Liver (tissue), 9 donors: ENCODE results near the gene TAS2R9. TPM values are rescaled to one million over a fixed set of nuclear protein-coding genes. Genes with fewer than 3 reads are reported as not detected.

Experiments used
- DNase-seq: peaks from one replicate; pipeline ENCODE4 v3.0.0-alpha.2; 2017; ENCODE audit warnings: low spot score
- H3K27ac ChIP-seq, 2 donors: one replicate each; pipeline ENCODE4 v1.7.0; 2013; ENCODE audit warnings: inconsistent platforms in 2 of 2, low read length in 2 of 2, control low read depth in 1 of 2, low read depth in 1 of 2, mild to moderate bottlenecking in 1 of 2
- H3K27me3 ChIP-seq, 4 donors: one replicate each; pipeline versions ENCODE4 v1.6.1 to v1.7.0; 2013; ENCODE audit warnings: low read length in 3 of 4, inconsistent platforms in 1 of 4, mild to moderate bottlenecking in 1 of 4, moderate library complexity in 1 of 4; ENCODE audit not compliant: control insufficient read depth in 4 of 4, insufficient read depth in 4 of 4
- H3K36me3 ChIP-seq, 4 donors: one replicate each; pipeline versions ENCODE4 v1.6.1 to v1.7.0; 2013; ENCODE audit warnings: low read length in 3 of 4, mild to moderate bottlenecking in 3 of 4, low read depth in 1 of 4, moderate library complexity in 1 of 4; ENCODE audit not compliant: control insufficient read depth in 4 of 4, insufficient read depth in 3 of 4
- H3K4me1 ChIP-seq, 4 donors: one replicate each; pipeline versions ENCODE4 v1.6.1 to v1.7.0; 2013; ENCODE audit warnings: low read length in 3 of 4, mild to moderate bottlenecking in 3 of 4, moderate library complexity in 1 of 4; ENCODE audit not compliant: control insufficient read depth in 4 of 4, insufficient read depth in 4 of 4
- H3K4me3 ChIP-seq, 3 donors: one replicate each; pipeline versions ENCODE4 v1.6.1 to v1.7.0; 2013; ENCODE audit warnings: low read length in 3 of 3, control low read depth in 1 of 3, low read depth in 1 of 3, mild to moderate bottlenecking in 1 of 3
- H3K9ac ChIP-seq, 2 donors: one replicate each; pipeline ENCODE4 v1.7.0; 2013; ENCODE audit warnings: low read length in 2 of 2, mild to moderate bottlenecking in 2 of 2, moderate library complexity in 2 of 2, control low read depth in 1 of 2, low read depth in 1 of 2
- H3K9me3 ChIP-seq, 4 donors: one replicate each; pipeline versions ENCODE4 v1.6.1 to v1.7.0; 2013; ENCODE audit warnings: low read length in 3 of 4; ENCODE audit not compliant: control insufficient read depth in 4 of 4
- EGR1 ChIP-seq, 2 donors: IDR thresholded peaks; 2 replicates each; pipeline ENCODE4 v1.6.1; 2016 to 2018; ENCODE audit warnings: antibody characterized with exemption in 2 of 2, low read depth in 2 of 2
- FOXA1 ChIP-seq: IDR thresholded peaks from 2 replicates; pipeline ENCODE4 v1.6.1; 2016; ENCODE audit warnings: antibody characterized with exemption
- FOXA2 ChIP-seq: IDR thresholded peaks from 2 replicates; pipeline ENCODE4 v1.6.1; 2016; ENCODE audit warnings: antibody characterized with exemption
- GABPA ChIP-seq, 2 donors: IDR thresholded peaks in 1 of 2; conservative IDR thresholded peaks in 1 of 2; 2 replicates each; pipeline ENCODE4 v1.6.1; 2016; ENCODE audit warnings: antibody characterized with exemption in 2 of 2, mild to moderate bottlenecking in 1 of 2, moderate library complexity in 1 of 2
- HNF4A ChIP-seq, 2 donors: conservative IDR thresholded peaks; 2 replicates each; pipeline ENCODE4 v1.6.1; 2016; ENCODE audit warnings: antibody characterized with exemption in 2 of 2, mild to moderate bottlenecking in 2 of 2
- HNF4G ChIP-seq: IDR thresholded peaks from 2 replicates; pipeline ENCODE4 v1.6.1; 2016; ENCODE audit warnings: antibody characterized with exemption
- JUND ChIP-seq, 2 donors: IDR thresholded peaks; 2 replicates each; pipeline ENCODE4 v1.6.1; 2016; ENCODE audit warnings: antibody characterized with exemption in 2 of 2
- NR2F2 ChIP-seq: IDR thresholded peaks from 2 replicates; pipeline ENCODE4 v1.6.1; 2016; ENCODE audit warnings: antibody characterized with exemption
- RAD21 ChIP-seq, 2 donors: IDR thresholded peaks; 2 replicates each; pipeline ENCODE4 v1.6.1; 2016; ENCODE audit warnings: antibody characterized with exemption in 2 of 2, mild to moderate bottlenecking in 2 of 2
- REST ChIP-seq: IDR thresholded peaks from 2 replicates; pipeline ENCODE4 v1.6.1; 2016; ENCODE audit warnings: antibody characterized with exemption, mild to moderate bottlenecking
- RXRA ChIP-seq, 2 donors: IDR thresholded peaks; 2 replicates each; pipeline ENCODE4 v1.6.1; 2017 to 2018; ENCODE audit warnings: antibody characterized with exemption in 2 of 2, mild to moderate bottlenecking in 1 of 2
- SP1 ChIP-seq: IDR thresholded peaks from 2 replicates; pipeline ENCODE4 v1.6.1; 2018; ENCODE audit warnings: antibody characterized with exemption, mild to moderate bottlenecking
- TAF1 ChIP-seq: conservative IDR thresholded peaks from 2 replicates; pipeline ENCODE4 v1.6.1; 2016; ENCODE audit warnings: antibody characterized with exemption, mild to moderate bottlenecking
- YY1 ChIP-seq: IDR thresholded peaks from 2 replicates; pipeline ENCODE4 v1.6.1; 2016; ENCODE audit warnings: antibody characterized with exemption, mild to moderate bottlenecking
- ZBTB33 ChIP-seq: IDR thresholded peaks from 2 replicates; pipeline ENCODE4 v1.6.1; 2016; ENCODE audit warnings: antibody characterized with exemption
- WGBS: extraction: QIAGEN DNeasy Blood & Tissue Kit; methylation state at CpG from one replicate; pipeline ENCODE4 v1.1.7; 2013; 5-methylcytosine and 5-hydroxymethylcytosine counted together
- polyA plus RNA-seq, 2 donors: library from polyadenylated mRNA; stranded (reverse) in 1 of 2; unstranded in 1 of 2; fragments of 200-250 nt in 1 of 2; fragments of >200 nt in 1 of 2; fragmentation: Nextera tagmentation in 1 of 2; extraction: Ambion mirVana in 1 of 2; gene quantifications; one replicate each; pipeline versions ENCODE4 v1.2.1 to v1.2.3, GENCODE V29; 2013 to 2015
- total RNA-seq, 2 donors: library from RNA; depleted of rRNA; stranded (reverse); fragments of >200 nt; gene quantifications; one replicate each; pipeline ENCODE4 v1.2.3, GENCODE V29; 2014
- TF ChIP-seq, protein P1 (sequence below): fragments of 150-350 bp; IDR thresholded peaks from 2 replicates; pipeline ENCODE4 v1.5.1; 2017; ENCODE audit warnings: improper control_type of control experiment, low read depth, low read length; ENCODE audit not compliant: missing input control
- TF ChIP-seq, protein P2 (sequence below): IDR thresholded peaks from 2 replicates; pipeline ENCODE4 v1.6.1; 2016; ENCODE audit warnings: antibody characterized with exemption
- TF ChIP-seq, protein P3 (sequence below): IDR thresholded peaks from 2 replicates; pipeline ENCODE4 v1.6.1; 2016; ENCODE audit warnings: antibody characterized with exemption
- donor health status: healthy.
- donor health status: healthy.
- donor health status: healthy.
- donor health status: healthy.
- donor health status: healthy.

The TAS2R9 gene
- total and polyA plus RNA-seq, 4 donors = 0.33 TPM; not detected in 3

- no peaks in the 10 kb centered on the region for H3K4me1 ChIP-seq
- 81% methylated on average over 3 of the region's 3 CpGs for WGBS
- H3K36me3 ChIP-seq = no peaks in the 10 kb centered on the region
- no peak overlapping the region for H3K4me3 ChIP-seq
- H3K27me3 ChIP-seq = no peaks in the 10 kb centered on the region
- H3K9ac ChIP-seq = no peak overlapping the region
- TF ChIP-seq HNF4G (no peak), RXRA (IDR thresholded peaks at IDR 0.05) (no peak), ZBTB33 (no peak), JUND (IDR thresholded peaks at IDR 0.05) (no peak), EGR1 (IDR thresholded peaks at IDR 0.05; ENCODE audit: low read depth in 2 of 2) (no peak), HNF4A (conservative IDR thresholded peaks at IDR 0.05) (no peak), REST (no peak), FOXA1 (no peak), FOXA2 (no peak), YY1 (no peak), NR2F2 (no peak), SP1 (no peak), RAD21 (IDR thresholded peaks at IDR 0.05) (no peak), GABPA (IDR thresholded peaks at IDR 0.05 in 1 of 2, conservative IDR thresholded peaks at IDR 0.05 in 1 of 2) (no peak), TAF1 (no peak)
- TF ChIP-seq, protein P1, sequence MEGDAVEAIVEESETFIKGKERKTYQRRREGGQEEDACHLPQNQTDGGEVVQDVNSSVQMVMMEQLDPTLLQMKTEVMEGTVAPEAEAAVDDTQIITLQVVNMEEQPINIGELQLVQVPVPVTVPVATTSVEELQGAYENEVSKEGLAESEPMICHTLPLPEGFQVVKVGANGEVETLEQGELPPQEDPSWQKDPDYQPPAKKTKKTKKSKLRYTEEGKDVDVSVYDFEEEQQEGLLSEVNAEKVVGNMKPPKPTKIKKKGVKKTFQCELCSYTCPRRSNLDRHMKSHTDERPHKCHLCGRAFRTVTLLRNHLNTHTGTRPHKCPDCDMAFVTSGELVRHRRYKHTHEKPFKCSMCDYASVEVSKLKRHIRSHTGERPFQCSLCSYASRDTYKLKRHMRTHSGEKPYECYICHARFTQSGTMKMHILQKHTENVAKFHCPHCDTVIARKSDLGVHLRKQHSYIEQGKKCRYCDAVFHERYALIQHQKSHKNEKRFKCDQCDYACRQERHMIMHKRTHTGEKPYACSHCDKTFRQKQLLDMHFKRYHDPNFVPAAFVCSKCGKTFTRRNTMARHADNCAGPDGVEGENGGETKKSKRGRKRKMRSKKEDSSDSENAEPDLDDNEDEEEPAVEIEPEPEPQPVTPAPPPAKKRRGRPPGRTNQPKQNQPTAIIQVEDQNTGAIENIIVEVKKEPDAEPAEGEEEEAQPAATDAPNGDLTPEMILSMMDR = no peak
- TF ChIP-seq, protein P2, sequence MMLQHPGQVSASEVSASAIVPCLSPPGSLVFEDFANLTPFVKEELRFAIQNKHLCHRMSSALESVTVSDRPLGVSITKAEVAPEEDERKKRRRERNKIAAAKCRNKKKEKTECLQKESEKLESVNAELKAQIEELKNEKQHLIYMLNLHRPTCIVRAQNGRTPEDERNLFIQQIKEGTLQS = no peak
- TF ChIP-seq, protein P3, sequence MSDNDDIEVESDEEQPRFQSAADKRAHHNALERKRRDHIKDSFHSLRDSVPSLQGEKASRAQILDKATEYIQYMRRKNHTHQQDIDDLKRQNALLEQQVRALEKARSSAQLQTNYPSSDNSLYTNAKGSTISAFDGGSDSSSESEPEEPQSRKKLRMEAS = no peak
- no peak overlapping the region for H3K27ac ChIP-seq
- H3K9me3 ChIP-seq = no peaks in the 10 kb centered on the region
- DNase-seq = no peak
Observed at GRCh38 chr12:10811883-10812536, 2.0 kb upstream of the TAS2R9 start.
